GM03348 (cell line): Measurements from ENCODE around the gene STEAP2.

ENCODE experiments used
- DNase-seq: peaks from one replicate; pipeline ENCODE4 v3.0.0; 2012; ENCODE audit warnings: low spot score

STEAP2 gene

DNA sequence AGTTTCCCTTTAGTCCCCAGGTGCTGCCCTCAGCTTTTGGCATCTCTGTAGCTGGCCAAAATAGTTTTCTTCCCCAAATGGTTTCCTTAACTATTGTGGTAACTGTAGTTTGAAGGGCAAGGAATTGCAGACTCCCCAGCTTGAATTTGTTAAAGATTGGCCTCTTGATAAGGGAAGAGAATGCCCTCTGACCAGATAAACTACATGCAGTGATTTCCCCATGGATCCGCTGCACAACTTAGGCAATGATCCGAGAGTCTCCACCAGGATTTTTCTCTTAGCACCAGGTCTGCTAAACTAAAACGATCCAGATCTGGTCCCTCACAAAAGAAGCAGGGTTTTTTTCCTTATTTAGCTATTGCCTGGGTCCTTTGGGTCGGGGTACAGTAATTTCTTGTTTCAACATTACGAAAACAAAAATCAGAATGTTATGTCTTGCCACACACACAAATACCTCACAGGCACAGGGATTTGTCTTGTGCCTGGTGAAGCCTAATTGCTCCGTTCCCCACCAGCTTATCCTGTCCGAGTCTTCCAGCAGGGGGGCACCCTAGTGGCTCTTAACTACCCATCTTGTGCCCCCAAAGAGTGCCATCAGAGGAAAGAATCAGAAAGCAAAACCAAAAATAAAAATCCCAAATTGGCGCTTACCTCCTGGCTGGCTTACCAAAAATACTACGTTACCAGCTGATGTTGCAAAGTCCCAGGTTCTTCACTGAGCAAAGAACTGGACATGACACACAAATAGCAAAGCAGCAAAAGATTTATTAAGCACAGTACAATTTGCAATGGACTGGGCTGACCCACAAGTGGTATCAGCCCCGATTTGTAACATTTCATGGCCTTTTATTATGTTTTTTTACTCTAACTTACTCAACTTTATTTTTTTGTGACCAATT lies 16.4 kb upstream of the STEAP2 start:
- no peak for DNase-seq

DNA sequence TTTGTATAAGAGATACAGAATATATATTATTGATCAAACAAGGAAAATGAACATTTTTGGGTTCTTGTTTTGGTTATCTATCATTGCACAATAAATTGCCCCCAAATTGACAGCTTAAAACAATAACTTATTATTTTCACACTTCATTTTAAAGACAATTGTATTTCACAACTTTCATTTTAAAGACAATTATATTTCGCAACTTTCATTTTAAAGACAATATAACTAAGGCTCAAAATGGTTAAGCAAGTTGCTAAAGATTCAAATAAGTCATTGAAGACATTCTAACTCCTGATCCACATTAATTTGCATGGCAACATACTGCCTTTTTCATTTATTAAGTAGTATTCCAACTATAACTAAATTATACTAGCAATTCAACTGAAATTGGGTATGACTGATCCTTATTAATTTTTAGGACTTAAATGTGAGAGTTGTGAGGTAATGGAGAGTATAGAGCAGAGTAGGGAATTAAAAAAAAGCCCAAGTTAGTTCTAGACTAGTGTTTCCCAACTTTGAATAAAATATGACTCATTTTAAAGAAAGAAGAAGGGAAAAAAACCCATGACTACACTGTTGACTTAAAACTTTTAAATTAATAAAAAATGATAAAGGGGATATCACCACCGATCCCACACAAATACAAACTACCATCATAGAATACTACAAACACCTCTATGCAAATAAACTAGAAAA lies 9.9 kb upstream of the STEAP2 start:
- DNase-seq, result no peak

DNA sequence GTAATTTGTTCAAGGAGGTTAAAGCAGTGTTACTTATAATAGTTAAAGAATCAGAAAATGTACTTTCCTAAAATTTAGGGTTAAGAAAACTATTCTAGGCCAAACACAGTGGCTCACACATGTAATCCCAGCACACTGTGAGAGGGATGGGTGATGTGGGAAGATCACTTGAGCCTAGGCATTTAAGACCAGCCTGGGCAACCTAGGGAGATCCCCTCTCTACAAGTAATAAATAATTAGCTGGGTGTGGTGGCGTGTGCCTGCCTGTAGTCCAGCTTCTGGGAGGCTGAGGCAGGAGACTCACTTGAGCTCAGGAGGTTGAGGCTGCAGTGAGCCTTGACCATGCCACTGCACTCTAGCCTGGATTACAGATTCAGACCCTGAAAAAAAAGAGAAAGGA lies 3.6 kb upstream of the STEAP2 start:
- no peak for DNase-seq

DNA sequence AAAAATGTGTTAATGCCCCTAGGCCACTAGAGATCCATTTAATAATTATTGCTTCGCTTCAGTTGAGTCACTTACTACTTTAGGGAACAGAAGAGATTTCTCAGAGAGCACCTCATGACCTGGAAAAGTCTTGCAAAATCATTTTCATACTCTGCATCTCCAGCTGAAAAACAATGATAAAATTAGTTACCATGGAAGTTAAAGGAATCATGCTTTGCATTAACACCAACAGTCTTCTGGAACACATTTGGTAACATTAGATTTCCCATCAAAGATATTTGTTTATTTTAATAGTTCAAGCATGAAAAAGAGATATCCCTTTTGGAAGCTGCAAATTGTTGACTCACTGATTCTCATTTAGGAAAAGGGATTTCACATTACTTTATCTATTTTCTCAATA lies 1.8 kb upstream of the STEAP2 start:
- no peak for DNase-seq

DNA sequence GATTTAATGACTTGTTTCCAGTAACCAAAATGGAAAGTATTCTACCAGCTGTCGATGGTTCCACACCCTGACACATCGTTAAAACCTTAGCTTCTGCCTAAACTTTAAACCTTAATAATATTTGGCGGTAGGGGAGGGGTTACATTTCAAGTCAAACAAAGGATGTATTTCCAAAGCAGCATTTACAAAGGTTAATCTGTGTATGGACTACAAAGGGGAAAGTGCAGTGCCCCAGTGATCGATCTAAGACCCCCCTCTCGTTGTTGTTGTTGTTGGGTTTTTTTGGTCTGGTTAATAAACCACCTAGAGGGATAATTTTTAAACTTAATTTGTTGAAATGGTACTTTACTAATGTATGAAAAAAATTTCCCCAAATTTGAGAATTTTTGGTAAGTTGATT lies 1.1 kb upstream of the STEAP2 start:
- no peak for DNase-seq

DNA sequence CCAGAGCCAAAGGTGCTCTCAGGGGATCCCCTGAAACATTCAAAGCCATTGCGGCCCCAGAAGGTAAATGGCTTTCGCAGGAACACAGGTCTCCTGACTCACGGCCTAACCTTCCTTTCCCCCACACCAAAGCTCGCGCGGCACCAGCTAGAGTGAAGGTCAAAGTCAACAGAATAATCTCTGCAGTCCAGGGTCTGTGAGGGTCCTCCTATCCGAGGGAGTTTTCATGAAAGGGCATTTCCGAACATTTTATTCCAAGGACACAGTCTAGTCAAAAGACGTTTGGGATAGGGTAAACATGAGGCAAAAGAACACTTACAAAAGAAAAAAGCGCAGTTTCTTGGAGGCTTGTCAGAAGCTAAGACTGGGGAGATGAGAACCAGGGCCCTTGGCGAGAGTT lies 559 bp upstream of the STEAP2 start:
- DNase-seq, result no peak

DNA sequence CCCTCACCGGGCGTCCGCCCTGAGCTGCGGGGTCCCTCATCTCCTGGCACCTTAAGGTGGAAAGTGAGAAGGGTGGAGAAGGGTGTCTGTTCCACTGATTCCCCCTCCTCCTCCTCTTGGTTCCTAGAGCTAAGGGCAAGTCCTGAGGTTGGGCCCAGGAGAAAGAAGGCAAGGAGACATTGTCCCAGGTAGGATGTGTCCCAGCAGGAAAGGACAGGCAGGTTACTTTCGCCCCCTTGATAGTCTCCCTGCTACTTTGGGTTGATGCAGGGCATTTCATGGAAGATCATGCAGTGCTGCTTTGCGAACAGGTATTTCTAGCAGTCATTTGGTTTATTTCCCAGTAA lies 582 bp downstream of the STEAP2 start:
- DNase-seq, result no peak

DNA sequence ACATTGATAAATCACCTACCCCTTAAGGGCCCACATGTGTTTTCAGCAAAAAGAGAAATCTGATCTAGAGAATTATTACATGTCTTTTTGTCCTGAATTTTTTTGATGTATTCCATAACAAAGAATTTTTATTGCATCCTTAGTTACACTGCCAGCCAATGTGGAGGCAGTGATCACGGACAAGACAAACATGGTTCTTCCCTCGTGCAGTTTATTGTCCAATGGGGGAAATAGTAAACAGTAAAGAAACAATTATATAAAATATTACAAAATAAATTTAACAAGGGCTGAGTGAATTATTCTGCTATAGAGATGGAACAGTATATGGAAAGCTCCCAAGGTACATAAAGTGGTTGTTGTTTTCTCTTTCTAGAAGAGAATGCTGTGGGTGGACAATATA lies 2.0 kb downstream of the STEAP2 start:
- DNase-seq, result no peak

DNA sequence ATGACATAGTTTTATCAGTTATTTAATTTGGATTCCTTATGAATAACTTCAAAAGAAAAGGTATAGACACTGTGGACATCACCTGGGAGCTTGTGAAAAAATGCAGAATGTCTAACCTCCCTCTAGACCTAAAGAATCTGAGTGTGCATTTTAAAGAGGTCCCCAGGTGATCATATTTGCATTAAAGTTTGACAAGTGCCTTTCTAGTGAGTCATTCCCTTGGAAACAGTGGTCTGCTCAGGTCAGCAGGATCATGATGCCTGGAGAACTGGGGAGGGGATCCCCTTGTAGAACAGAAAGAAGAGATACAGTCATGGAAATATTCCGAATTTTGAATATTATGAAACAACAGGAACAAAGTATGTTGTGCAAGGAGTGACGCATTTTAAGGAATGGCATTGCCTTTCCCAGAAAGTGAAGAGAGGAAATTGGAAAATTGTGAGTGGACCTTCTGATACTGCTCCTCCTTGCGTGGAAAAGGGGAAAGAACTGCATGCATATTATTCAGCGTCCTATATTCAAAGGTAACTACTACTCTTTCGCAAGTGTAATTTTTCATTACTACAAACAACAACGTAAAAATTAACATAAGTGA lies 4.6 kb downstream of the STEAP2 start:
- DNase-seq, result peak; percentile 4

DNA sequence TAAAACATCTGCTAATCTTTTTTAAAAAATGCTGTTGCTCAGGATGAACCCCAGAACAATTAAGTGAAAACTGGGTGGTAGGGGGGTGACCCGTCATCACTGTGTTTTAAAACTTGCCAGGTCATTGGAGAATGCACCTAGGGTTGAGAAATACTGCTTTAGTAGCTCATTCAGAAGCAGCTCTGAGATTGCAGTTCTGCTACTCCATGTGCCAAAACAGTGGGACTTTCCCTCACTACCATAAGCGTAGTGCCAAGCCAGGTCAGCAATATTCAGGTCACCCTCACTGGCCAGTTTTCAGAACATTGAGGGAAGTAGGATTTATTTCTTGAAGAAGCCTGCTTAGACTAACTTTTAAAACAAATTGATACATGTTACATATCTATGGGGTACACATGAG lies 5.2 kb downstream of the STEAP2 start:
- DNase-seq, result no peak

DNA sequence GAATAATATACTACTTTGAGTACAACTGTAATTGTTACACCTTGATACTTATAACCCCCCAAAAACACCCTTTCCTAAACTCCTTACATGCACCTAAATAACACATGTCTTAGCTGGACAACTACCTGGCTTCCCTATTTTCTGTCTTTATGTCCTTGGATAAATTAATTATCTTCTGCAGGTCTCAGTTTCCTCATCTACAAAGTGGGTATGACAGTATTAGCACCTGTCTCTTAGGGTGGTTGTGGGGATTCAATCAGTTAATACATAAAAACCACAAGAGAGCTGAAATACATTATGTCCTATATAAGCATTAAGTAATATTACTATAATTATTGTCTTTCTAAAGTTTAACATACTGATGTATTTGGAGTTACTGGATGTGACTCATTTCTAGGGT lies 10.8 kb downstream of the STEAP2 start:
- DNase-seq, result no peak

DNA sequence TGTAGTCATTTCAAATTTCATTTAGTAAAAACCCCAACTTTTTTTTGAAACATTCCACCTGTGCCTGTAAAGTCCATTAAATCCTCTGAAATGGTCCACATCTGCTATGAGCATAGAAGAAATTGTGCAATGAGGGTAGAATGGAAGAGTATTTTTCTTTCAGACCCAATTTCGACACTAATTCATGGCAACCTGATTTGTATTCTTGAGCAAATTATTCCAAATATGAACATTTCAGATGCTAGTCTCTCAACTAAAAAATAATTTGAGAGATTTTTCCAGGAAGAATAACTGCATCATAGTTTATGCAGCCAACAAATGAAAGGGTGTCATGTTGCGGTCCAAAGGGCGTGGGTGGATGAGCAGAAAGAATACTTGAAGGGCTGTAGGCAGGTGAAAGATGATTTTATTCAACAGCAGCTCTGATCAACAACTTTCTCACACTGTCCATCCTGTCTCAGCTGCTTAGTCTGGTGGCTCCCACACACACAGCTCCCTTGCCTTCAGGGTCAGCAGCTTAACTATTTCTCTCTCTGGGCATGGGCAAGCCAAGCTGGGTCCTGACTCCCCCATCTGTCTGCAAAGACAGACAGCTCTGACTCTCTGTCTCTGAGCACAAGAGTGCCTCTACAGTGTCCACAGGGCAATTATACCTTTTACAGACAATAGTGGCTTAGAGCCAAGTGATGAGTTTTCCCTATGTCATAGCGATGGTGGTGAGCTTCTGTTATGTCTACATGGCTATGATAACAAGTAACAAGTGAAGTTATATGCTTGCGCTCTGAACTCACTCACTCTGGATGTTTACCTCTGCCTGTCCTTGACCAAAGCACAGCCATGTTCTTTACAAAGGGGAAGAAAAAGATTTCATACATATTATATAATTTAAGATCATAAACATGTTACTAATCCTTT lies 11.5 kb downstream of the STEAP2 start:
- DNase-seq, result peak; percentile 47

DNA sequence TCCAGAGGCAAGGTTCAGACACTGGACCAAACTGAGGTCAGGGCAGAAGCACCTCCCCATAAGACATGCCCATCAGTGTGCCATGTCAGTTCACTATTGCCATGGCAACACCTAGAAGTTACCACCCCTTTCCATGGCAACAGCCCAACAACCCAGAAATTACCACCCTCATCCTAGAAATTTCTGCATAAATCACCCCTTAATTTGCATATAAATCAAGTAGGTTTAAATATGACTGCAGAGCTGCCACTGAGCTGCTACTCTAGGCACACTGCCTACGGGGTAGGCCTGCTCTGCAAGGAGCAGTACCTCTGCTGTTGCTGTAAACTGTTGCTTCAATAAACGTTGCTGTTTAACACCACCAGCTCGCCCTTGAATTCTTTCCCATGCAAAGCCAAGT lies 12.7 kb downstream of the STEAP2 start:
- no peak for DNase-seq

DNA sequence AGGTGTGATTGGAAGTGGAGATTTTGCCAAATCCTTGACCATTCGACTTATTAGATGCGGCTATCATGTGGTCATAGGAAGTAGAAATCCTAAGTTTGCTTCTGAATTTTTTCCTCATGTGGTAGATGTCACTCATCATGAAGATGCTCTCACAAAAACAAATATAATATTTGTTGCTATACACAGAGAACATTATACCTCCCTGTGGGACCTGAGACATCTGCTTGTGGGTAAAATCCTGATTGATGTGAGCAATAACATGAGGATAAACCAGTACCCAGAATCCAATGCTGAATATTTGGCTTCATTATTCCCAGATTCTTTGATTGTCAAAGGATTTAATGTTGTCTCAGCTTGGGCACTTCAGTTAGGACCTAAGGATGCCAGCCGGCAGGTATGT lies 13.6 kb downstream of the STEAP2 start:
- no peak for DNase-seq

DNA sequence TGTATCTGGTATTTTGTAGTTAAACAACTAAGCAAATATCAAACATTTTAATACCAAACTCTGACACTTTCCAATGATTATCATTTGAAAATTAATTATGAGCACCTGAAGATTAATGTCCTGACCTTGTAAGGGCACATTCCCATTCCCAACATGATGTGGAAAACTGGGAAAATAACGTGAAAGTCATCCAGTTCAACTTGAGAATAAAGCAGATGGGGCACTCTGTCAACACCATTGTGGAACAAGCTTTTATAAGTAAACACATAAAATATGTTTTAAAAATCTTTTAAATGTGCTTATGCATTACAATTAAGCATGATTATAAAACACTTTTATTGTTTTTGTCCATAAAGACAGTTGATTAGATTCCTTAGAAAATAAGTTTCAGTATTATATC lies 14.1 kb downstream of the STEAP2 start:
- DNase-seq, result no peak

DNA sequence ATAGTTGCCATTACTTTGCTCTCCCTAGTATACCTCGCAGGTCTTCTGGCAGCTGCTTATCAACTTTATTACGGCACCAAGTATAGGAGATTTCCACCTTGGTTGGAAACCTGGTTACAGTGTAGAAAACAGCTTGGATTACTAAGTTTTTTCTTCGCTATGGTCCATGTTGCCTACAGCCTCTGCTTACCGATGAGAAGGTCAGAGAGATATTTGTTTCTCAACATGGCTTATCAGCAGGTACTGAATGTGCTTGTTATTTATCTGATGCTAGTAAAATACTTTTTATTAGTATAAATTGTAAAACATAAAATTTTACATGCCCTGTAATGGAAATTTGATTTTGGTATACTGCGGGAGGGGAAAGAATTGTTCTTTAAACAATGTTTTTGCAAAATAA lies 15.7 kb downstream of the STEAP2 start:
- no peak for DNase-seq

DNA sequence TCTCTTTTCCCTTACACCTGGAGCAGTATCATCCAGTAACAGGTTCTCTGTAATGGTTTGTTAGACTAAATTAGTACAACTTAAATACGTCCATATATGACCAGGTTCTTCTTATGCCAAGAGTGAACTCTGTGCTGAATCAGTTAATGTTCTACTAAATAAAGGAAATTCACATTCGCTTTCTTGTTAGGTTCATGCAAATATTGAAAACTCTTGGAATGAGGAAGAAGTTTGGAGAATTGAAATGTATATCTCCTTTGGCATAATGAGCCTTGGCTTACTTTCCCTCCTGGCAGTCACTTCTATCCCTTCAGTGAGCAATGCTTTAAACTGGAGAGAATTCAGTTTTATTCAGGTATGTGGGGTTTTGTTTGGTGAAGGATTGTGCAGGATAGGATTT lies 18.1 kb downstream of the STEAP2 start:
- DNase-seq, result no peak

DNA sequence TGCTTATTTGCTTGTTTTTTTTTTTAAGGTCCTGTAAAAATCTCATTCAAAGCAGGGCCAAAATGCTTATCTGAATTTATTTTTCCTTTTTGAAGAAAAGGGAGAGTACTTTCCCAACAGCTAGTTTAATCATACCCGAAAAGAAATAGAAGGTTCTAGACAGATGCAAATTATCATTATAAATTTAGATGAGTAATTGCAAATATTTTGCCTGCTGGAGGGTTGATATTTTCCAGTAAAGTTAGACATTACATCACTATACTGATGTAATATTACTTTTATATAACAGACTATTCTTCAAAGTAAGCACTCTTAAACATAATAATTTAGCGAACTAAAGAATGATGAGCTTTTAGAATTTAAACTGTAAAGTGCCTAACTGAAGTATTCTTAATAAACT lies 19.3 kb downstream of the STEAP2 start:
- DNase-seq, result no peak

DNA sequence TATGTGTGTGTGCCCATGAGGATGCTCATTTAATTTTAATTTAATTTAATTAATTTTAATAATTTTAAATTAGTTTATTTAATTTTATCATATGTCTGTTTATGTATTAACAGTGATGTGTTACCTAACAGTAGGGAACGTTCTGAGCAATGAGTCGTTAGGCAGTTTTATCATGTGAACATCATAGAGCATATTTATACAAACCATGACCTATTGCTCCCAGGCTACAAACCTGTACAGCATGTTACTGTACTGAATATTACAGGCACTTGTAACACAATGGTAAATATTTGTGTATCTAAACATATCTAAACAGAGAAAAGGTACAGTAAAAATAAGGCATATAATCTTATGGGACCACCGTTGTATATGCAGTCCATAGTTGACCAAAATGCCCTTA lies 19.8 kb downstream of the STEAP2 start:
- DNase-seq, result no peak

DNA sequence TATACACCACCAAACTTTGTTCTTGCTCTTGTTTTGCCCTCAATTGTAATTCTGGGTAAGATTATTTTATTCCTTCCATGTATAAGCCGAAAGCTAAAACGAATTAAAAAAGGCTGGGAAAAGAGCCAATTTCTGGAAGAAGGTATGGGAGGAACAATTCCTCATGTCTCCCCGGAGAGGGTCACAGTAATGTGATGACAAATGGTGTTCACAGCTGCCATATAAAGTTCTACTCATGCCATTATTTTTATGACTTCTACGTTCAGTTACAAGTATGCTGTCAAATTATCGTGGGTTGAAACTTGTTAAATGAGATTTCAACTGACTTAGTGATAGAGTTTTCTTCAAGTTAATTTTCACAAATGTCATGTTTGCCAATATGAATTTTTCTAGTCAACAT lies 20.9 kb downstream of the STEAP2 start:
- DNase-seq, result no peak

DNA sequence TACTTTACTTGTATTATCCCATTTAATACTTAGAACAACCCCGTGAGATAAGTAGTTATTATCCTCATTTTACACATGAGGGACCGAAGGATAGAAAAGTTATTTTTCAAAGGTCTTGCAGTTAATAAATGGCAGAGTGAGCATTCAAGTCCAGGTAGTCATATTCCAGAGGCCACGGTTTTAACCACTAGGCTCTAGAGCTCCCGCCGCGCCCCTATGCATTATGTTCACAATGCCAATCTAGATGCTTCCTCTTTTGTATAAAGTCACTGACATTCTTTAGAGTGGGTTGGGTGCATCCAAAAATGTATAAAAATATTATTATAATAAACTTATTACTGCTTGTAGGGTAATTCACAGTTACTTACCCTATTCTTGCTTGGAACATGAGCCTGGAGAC lies 22.0 kb downstream of the STEAP2 start:
- DNase-seq, result no peak

DNA sequence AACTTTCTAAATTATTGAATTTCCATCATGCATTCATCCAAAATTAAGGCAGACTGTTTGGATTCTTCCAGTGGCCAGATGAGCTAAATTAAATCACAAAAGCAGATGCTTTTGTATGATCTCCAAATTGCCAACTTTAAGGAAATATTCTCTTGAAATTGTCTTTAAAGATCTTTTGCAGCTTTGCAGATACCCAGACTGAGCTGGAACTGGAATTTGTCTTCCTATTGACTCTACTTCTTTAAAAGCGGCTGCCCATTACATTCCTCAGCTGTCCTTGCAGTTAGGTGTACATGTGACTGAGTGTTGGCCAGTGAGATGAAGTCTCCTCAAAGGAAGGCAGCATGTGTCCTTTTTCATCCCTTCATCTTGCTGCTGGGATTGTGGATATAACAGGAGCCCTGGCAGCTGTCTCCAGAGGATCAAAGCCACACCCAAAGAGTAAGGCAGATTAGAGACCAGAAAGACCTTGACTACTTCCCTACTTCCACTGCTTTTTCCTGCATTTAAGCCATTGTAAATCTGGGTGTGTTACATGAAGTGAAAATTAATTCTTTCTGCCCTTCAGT lies 25.3 kb downstream of the STEAP2 start:
- DNase-seq, result no peak
